Calu3 (cell line): Measurements from ENCODE around the gene EGFLAM. TPM values are rescaled to one million over a fixed set of nuclear protein-coding genes. Genes with fewer than 3 reads are reported as not detected.

Source experiments
- BruUV-seq: library from RNA; stranded (reverse); fragments of 400-500 nt; replicated peaks from 2 replicates; lab custom pipeline; 2021; lab: Mats Ljungman, UMichigan
- CTCF ChIA-PET: fragments of 300-600 bp; sonication (Branson Sonifier 250); formaldehyde crosslinking; loops from one replicate; lab custom pipeline; 2022; ENCODE audit warnings: antibody characterized with exemption; lab: Charles Lee
- DNase-seq: peaks from one replicate; pipeline ENCODE4 v3.0.0; 2022
- H3K27ac Mint-ChIP-seq: one replicate; pipeline ENCODE4 v1.8.0; 2022; ENCODE audit warnings: mixed read lengths; ENCODE audit not compliant: unreplicated experiment
- H3K27me3 Mint-ChIP-seq: one replicate; pipeline ENCODE4 v1.8.0; 2022; ENCODE audit warnings: mixed read lengths; ENCODE audit not compliant: unreplicated experiment
- H3K36me3 Mint-ChIP-seq: one replicate; pipeline ENCODE4 v1.8.0; 2022; ENCODE audit warnings: mild to moderate bottlenecking, moderate library complexity, mixed read lengths; ENCODE audit not compliant: insufficient read depth, unreplicated experiment
- H3K4me1 Mint-ChIP-seq: one replicate; pipeline ENCODE4 v1.8.0; 2022; ENCODE audit warnings: mild to moderate bottlenecking, low read depth, mixed read lengths; ENCODE audit not compliant: unreplicated experiment
- H3K4me3 Mint-ChIP-seq: one replicate; pipeline ENCODE4 v1.8.0; 2022; ENCODE audit warnings: mild to moderate bottlenecking, low read depth, moderate library complexity, mixed read lengths; ENCODE audit not compliant: unreplicated experiment
- H3K9me3 Mint-ChIP-seq: one replicate; pipeline ENCODE4 v1.8.0; 2022; ENCODE audit warnings: low read depth, mixed read lengths; ENCODE audit not compliant: unreplicated experiment
- CTCF ChIP-seq: fragments of 200-600 bp; IDR thresholded peaks from one replicate; pipeline ENCODE4 v1.8.0; 2022; ENCODE audit warnings: antibody characterized with exemption; ENCODE audit not compliant: unreplicated experiment
- intact Hi-C: fragments of 100-400 bp; cut with micrococcal nuclease; formaldehyde crosslinking; loops from one replicate; pipeline ENCODE4 v1.10.0; 2022; ENCODE audit not compliant: unreplicated experiment
- total RNA-seq: library from RNA; stranded (reverse); gene quantifications from 2 replicates; pipeline ENCODE4 v1.2.3, GENCODE V29; 2022

Gene EGFLAM
- total RNA-seq, 1 experiment from 2014 or later = not detected

DNA sequence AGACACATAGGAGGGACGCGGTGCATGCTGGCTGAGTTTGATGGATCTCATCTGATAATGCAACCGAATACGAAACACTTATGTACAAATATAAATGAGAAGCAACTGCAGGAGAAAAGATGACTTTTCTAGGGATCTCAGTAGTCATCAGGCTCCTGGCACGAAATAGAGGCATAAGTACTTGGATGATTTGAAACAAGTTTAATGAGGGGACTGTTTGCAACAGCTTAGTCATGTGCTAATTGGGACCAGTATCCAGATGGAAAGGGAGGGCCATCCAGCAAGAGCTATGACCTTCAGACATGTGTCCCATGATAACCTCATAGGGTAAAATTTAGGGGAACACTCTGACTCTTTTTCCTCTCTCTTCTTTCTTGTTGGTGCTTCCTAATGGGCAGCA is 123.0 kb downstream of the EGFLAM start:
- CTCF ChIA-PET = interaction anchor here (2.1 kb wide), 1 partner anchor 429 kb away, joined by 15 read pairs; no protein-coding TSS in a partner anchor
- no peaks in the 10 kb centered on the region for H3K36me3 Mint-ChIP-seq
- intact Hi-C loops = loop anchor here (5.0 kb wide), 1 partner anchor 431 kb away; no protein-coding TSS in a partner anchor
- no peak for TF ChIP-seq CTCF
- peaks cover 60% of the 10 kb centered on the region for H3K27me3 Mint-ChIP-seq
- no peaks in the 10 kb centered on the region for H3K4me1 Mint-ChIP-seq
- H3K9me3 Mint-ChIP-seq = no peaks in the 10 kb centered on the region
- BruUV-seq = no TSS peak
- H3K27ac Mint-ChIP-seq = no peak overlapping the region
- no peak for DNase-seq
- no peak overlapping the region for H3K4me3 Mint-ChIP-seq

DNA sequence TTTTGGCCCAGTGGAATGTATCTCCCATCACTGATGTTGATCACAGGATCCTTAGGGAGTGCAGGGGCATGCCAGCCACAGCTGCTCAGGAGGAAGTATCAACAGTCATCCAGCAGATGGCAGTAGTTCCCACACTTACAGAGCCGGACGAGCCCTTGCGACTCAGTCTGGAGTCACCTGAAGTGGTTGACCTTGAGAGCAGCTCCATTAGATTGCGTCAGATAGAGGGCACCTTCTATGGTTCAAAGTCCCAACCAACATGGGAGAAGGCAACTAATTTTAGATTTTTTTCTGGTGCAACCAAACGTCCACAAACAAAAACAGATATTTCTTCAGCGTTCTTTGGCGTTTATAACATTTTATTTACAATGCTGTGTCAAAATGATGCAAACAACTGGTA is 124.5 kb downstream of the EGFLAM start:
- intact Hi-C loops = loop anchor here (5.0 kb wide), 1 partner anchor 429 kb away; no protein-coding TSS in a partner anchor
- H3K4me1 Mint-ChIP-seq = no peaks in the 10 kb centered on the region
- H3K36me3 Mint-ChIP-seq = no peaks in the 10 kb centered on the region
- no peak overlapping the region for H3K27ac Mint-ChIP-seq
- peak; percentile 59 for TF ChIP-seq CTCF
- CTCF ChIA-PET = interaction anchor here (1.3 to 2.1 kb wide), 3 partner anchors 13 to 427 kb away, joined by 3 to 15 read pairs (median 14); no protein-coding TSS in a partner anchor
- peaks cover 52% of the 10 kb centered on the region for H3K27me3 Mint-ChIP-seq
- H3K4me3 Mint-ChIP-seq = no peak overlapping the region
- peak; percentile 76 for DNase-seq
- no peaks in the 10 kb centered on the region for H3K9me3 Mint-ChIP-seq
- no TSS peak for BruUV-seq

- Mint-ChIP-seq H3K27me3 (peaks cover 44% of the 10 kb centered on the region), H3K36me3 (no peaks in the 10 kb centered on the region), H3K4me1 (no peaks in the 10 kb centered on the region), H3K9me3 (no peaks in the 10 kb centered on the region), H3K27ac (no peak overlapping the region), H3K4me3 (no peak overlapping the region)
- DNase-seq = no peak
- CTCF ChIA-PET = no interaction called here
- TF ChIP-seq CTCF = no peak
- intact Hi-C loops = loop anchor here (5.0 kb wide), 1 partner anchor 429 kb away; no protein-coding TSS in a partner anchor
- no TSS peak for BruUV-seq
These were observed 125.3 kb downstream of the EGFLAM start for GRCh38 chr5:38383701-38384100.

DNA sequence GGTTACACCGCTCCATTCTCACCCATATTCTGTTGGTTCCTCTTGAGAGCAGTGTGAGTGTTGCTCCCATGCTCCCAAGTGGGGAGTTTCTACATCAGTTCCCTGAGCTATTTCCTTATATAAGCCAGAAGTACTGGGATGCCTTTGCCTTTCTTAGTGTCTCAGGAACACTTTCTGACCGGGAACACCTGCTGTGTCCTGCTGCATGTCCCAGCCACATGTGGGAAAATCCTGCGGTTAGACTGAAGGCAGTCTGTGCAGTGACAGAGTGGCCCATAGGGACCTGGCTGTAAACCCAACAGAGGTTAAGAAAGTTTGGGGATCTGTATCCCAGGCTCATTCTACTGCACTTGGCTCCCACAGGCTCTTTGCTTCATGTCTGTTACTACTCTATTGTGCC is 126.0 kb downstream of the EGFLAM start:
- CTCF ChIA-PET = no interaction called here

More for the DNA sequence above, 126.0 kb downstream of the EGFLAM start:
- intact Hi-C loops = loop anchor here (5.0 kb wide), 1 partner anchor 428 kb away; no protein-coding TSS in a partner anchor
- H3K4me1 Mint-ChIP-seq = no peaks in the 10 kb centered on the region
- no peak for DNase-seq
- no peak overlapping the region for H3K27ac Mint-ChIP-seq
- H3K36me3 Mint-ChIP-seq = no peaks in the 10 kb centered on the region
- no peak for TF ChIP-seq CTCF
- no peaks in the 10 kb centered on the region for H3K9me3 Mint-ChIP-seq
- peaks cover 42% of the 10 kb centered on the region for H3K27me3 Mint-ChIP-seq
- no peak overlapping the region for H3K4me3 Mint-ChIP-seq
- BruUV-seq = no TSS peak
